GM10266 (cell line): ENCODE data around the gene BACH2.

ENCODE experiments used
- DNase-seq: peaks from one replicate; pipeline ENCODE4 v3.0.0; 2012; ENCODE audit errors: extremely low spot score
- TF ChIP-seq, protein P1 (sequence below): IDR thresholded peaks from 2 replicates; pipeline ENCODE4 v1.5.1; 2012; ENCODE audit warnings: mild to moderate bottlenecking, low read depth; ENCODE audit not compliant: control insufficient read depth, insufficient read depth; ENCODE audit errors: missing control alignments

The BACH2 gene

DNA sequence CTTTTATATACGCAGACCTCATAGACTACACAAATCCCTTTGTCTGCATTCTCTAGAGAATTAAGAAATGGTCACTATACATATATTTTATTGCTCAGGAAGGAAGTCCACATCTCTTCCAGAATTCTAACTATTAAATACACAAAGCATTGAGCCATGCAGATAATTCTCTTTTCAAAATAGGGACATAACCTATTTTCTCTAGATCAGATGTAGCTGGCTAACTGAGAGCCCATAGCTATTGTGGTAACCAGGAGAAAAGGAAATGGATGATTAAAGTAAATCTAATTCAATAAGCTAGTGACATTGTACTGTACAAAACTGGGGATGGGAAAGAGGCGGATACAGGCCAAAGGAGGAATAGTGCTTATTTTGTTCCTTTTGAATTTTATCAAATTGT, 137.2 kb downstream of the BACH2 start:
- DNase-seq, result no peak
- TF ChIP-seq, protein P1, sequence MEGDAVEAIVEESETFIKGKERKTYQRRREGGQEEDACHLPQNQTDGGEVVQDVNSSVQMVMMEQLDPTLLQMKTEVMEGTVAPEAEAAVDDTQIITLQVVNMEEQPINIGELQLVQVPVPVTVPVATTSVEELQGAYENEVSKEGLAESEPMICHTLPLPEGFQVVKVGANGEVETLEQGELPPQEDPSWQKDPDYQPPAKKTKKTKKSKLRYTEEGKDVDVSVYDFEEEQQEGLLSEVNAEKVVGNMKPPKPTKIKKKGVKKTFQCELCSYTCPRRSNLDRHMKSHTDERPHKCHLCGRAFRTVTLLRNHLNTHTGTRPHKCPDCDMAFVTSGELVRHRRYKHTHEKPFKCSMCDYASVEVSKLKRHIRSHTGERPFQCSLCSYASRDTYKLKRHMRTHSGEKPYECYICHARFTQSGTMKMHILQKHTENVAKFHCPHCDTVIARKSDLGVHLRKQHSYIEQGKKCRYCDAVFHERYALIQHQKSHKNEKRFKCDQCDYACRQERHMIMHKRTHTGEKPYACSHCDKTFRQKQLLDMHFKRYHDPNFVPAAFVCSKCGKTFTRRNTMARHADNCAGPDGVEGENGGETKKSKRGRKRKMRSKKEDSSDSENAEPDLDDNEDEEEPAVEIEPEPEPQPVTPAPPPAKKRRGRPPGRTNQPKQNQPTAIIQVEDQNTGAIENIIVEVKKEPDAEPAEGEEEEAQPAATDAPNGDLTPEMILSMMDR, result no peak

DNA sequence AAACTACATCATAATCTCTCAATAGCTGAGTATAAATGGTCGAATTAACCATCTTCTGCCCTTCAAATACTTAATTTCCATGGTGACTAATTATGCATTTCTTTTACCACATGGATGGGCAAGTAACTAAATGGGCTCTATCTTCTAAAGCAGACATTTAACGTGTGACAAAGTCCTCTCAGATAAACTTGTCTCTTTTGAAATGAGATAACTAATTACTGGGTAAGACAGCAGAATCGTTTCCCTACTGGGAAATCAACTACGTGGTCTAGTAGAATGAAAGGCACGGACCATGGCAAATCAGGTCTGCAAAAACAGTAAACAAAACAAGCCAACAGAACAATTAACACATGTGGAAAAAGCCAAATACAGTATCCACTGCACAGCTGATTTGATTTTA, 137.7 kb downstream of the BACH2 start:
- no peak for DNase-seq
- TF ChIP-seq, protein P1, result no peak

DNA sequence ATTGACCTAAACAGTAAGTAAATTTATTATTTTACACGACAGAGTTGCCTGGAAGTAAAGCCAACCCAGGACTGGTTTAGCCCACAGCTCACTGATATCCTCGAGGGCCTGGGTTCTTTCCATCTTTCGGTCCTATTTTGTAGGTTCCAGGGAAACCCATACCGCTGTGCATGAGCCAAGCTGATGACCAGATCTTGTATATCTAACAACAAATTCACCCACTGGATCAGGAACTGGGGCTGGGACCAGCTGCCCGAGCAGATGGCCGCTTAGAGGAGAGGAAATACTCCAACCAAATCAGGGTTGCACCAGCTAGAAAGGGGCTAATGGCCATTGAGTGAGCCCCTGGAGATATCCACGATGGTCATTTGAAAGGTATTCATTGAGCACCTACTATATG, 139.2 kb downstream of the BACH2 start:
- DNase-seq, result no peak
- TF ChIP-seq, protein P1, result no peak

DNA sequence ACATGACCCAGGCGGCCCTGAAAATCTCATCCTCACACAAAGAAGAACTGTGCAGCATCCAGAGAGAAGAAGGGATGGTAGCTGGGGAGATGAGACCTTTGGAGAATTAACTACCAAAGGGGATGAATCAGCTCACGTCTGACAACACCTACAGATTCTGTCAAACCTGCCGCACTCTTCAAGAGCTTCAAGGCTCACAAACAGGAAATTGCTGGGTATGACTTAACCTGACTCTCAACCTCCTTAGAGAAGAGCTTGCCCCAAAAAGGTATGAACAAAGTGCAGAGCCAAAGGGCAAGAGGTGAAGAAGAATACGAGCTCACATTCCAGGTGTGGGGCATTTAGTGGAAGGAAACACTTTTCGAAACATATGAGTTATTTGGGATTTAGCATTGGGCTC, 139.8 kb downstream of the BACH2 start:
- no peak for DNase-seq
- TF ChIP-seq, protein P1, result no peak

DNA sequence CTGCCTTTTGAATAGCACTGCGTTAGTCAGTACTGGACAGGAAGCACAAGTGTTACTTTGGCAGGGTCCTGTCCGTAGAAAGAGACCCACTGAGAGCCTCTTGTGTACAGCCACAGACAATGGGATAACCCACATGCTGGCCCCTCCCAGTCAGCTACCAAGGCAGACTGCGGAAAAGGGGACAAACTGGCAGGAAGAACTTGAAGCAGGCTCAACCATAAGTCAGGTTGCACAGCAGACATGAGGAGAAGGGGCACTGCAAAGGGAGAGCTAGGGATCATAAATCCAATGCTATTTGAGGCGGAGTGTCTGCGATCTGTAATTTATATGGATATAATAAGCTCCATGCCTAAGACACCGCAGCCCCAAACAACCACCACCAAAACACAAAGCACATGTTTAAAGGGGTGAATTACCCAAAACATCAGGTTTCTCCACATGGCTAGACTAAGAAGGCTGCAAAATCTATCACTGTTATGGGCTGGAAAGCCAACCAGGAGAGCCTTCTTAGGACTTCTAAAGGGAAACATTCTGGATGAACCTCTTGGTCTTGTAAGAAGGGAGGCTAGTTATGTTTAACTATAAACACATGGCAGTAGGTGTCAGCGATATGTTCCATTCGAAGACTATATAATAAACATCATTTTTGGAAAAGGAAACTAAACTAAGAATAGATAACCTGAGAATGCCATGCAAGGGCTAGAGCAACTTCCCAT, 141.7 kb downstream of the BACH2 start:
- TF ChIP-seq, protein P1, result no peak
- no peak for DNase-seq

DNA sequence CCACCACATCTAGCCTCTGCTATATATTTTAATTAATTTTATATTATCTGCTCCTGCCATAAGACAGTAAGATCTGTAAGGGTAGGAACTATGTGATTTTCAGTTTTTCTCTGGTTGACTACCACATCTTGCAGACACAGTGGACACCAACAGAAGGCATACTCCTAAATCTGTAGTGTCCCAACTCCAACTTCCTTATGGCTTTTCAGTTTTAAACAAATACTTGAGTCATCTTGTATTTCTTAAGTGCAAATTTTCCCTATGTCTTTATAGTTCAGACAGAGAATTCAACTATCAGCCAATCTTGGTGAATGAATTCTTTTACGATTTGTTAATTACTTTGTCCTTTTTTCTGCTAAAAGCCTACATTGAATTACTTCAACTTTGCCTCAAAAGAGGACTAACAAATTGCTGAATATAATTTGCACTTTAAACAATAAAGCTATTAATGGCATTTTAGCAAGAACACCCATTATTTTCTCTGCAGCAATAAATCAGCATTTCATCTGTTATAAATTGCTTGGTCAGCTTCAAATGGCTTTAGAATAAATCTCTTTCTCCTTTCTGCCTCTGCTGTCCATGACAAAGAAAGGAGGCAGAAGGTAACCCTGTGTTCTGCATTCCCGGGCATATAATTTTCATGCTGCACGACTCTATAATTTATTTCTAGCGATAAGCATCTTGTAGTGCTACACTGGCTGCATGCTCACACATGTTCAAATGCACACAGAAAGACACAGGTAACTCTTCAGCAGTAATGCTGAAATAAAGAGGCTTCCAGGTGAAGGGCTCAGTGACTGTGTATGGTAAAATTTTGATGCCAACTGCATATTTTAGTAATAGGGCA, 144.8 kb downstream of the BACH2 start:
- TF ChIP-seq, protein P1, result no peak
- DNase-seq, result no peak

DNA sequence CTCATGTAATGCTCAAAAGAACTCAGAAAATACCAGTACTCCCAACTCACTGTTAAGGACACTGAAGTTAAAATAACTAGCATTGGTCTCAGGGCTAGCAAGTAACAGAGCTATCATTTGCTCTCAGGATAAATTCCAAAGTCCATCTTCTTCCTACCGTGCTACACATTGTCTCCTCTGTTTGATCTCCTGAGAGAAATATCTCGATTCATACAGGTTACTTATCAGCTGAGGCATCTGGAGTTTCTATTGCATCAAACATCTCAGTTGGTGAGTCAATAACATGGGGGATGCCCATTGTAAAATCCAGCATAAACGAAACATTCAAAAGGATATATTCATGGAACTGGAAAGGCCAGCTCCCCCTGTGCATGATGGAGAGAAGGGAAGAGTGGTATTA, 147.4 kb downstream of the BACH2 start:
- DNase-seq, result no peak
- TF ChIP-seq, protein P1, result no peak
